T-helper 2 cell (primary cell): ENCODE data around the gene KRTAP5-7.
A peak's percentile ranks its signal among the peaks of the same experiment; 100 is the strongest.
"Not testable (repeated sequence)": the region's sequence is repeated elsewhere in the genome, so short reads cannot be mapped to it uniquely, and the experiment has no call there.

ENCODE experiments used
- DNase-seq, 5 experiments: peaks; one replicate each; pipeline versions ENCODE4 v3.0.0 to v3.0.0-alpha.2; 2012 to 2022
- total RNA-seq, 2 donors: gene quantifications; one replicate each; lab custom pipeline; 2026; lab: John Stamatoyannopoulos, UW

The KRTAP5-7 gene, protein sequence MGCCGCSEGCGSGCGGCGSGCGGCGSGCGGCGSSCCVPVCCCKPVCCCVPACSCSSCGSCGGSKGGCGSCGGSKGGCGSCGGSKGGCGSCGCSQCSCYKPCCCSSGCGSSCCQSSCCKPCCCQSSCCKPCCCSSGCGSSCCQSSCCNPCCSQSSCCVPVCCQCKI
- 0 reads per million in 2 donors for total RNA-seq

DNA sequence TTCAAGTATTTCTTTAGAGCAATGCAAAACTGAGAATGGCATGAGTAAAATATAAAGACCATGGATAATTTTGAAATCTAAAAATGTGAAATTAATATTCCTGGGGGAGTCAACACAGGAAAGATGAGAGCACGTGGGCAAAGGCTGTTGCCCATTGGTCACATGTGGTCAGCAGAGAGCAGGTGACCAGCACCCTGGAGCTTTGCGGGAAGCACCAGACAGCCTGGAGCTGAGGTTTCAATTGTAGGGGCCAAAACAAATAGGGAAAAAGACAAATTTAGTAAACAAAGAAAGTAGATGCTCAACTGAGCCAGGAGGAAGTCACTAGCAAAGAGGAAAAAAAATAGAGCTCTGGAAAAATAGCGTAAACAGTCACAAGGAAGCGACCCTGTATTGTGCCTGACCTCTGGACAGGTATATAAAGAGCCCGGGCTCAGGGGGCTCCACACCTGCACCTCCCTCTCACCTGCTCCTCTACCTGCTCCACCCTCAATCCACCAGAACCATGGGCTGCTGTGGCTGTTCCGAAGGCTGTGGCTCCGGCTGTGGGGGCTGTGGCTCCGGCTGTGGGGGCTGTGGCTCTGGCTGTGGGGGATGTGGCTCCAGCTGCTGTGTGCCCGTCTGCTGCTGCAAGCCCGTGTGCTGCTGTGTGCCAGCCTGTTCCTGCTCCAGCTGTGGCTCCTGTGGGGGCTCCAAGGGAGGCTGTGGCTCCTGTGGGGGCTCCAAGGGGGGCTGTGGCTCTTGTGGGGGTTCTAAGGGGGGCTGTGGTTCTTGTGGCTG, at the start of gene KRTAP5-7:
Gene KRTAP5-7, plus strand, starts transcription at position 472 of the 780 bp plus-strand sequence. Its CDS starts 34 bp downstream, at position 506.
- not testable (repeated sequence) for DNase-seq

DNA sequence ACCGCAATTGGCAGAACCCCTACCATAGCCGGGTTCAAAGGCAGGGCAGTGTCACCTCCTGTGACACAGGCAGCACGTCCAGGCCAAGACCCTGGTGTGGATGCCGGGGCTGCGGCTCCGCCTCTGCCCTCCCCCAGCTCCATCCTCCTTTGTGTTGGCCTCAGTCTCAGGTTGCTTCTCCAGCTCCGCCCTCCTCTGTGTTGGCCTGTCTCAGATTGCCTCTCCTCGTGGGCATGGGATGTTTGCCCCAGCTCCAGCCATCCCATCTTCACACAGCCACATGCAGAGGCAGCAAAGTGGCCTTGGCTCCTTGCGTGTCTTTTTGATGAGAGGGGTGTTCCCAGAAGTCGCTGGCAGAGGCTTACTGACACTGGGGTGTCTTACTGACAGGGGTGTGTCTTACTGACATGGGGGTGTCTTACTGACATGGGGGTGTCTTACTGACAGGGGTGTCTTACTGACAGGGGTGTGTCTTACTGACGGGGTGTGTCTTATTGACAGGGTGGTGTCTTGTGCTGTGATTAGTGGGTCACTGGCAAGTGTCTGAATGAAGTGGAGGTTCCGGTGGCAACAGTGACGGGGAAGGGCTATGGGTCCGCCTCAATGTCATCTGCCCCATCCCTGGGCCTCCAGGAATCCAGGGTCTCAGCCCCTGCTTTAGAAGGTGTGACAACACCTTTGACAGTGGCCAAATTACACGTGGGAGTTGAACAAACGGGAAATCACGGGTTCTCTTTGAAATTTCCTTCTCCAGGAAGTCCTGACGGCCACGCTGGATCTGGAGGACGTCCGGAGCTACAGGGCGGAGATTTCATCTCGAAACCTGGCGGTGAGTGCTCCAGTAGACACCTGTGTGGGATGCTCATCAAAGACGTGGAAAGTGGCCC, 49.2 kb upstream of the KRTAP5-7 start:
- no peak for DNase-seq

DNA sequence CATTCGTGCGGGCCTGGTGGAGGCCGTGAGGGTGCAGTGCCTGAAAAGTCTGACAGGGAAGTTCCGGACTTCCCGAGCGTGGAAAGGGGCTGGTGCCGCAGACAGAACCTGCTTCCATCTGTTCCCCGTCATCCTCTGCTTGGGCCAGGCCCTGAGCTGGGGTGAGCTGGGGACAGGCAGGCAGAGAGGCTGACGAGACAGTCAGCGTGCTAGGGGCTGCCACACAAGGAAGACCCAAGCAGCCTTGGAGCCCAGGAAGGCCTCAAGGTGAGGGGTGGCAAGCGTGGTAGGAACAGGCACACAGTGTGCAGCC, 48.6 kb upstream of the KRTAP5-7 start:
- no peak for DNase-seq

DNA sequence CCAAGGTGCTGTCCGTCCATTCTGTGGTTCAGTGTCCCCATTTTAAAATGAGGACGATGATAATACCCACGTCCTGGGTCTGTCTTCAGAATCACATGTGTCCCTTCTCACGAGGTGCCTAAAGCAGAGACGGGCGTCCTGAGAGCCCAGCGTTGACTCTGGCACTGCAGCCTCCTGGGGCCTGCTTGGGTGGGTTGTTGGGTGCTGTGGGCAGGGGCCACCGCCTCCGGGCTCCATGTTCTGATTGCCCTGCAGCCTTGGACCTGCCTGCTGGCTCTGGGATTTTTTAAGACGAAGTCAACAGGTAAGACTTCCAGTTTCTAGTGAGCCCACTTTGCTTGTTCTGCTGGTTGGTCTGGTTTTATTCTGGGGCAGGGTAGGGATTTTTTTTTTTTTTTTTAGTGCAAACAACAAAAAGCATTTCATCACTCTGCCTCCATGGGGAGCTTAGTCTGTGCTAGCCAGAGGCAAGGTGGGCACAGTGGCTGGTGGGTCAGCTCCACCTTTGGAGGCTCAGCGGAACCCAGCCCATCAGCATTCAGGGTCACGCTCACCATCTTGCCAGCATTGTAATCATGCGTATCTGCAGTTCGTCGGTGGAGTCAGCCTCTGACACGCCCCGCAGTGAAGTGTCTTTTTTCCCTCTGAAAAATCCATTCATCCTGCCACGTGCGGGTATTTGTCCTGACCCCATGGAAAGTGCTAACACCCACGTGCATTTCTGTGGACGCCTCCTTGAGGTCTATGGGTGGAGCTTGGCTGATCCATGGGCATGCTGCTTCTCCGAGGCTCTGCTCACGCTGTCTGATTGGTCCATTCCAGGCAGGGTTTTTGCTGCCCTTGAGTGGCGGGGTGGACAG, 45.7 kb upstream of the KRTAP5-7 start:
- DNase-seq = no peak

DNA sequence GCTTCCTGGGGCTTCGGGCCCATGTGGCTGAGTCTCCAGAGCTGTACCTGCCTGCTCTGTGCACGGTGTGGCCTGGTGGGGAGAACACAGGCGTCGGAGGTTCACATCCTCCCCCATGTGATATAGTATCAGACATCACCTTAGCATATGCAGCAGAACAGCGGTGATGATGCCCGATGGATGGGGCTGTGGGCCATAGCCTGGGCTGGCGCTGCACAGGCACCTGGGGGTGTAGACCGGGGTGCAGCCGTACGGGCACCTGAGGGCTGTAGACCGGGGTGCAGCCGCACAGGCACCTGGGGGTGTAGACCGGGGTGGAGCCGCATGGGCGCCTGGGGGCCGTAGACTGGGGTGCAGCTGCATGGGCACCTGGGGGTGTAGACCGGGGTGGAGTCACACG, 44.9 kb upstream of the KRTAP5-7 start:
- no peak for DNase-seq

DNA sequence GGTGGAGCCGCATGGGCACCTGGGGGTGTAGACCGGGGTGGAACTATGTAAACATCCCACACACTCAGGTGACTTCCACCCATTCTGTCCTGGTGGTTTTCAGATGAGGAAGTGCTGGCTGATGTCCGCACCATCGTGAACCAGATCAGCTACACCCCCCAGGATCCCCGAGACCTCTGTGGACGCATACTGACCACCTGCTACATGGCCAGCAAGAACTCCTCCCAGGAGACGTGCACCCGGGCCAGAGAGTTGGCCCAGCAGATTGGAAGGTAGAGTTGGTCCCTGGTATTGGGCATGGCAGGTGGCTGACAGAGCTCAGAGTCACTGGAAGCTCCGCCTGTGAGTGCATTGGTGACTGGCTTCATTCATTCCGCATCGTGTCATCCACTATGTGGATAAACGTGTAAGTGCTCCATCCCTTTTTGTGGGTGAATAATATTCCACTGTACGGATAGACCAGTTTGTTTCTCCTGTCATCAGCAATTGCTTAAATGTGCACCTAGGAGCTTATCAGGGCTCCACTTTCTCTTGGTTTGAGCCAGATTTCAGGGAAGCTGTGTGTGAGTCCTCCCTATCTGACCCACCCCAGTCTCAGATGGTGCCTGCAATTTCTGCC, 44.2 kb upstream of the KRTAP5-7 start:
- DNase-seq = no peak

DNA sequence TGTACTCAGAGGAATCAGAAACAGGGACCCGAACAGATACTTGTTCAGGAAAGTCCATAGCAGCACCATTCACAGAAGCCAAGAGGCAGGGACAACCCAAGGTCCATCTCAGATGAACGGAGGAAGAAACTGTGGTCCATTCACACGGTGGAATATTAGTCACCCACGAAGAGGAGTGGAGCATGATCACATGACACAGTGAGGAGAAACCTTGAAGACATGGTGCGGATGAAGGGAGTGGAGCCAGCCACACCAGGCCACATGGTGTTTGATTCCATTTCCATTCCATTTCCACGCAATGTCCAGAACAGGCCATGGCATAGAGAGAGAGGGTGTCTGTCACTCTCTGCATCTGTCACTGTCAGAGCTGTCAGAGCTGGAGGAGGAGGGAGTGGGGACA, 43.4 kb upstream of the KRTAP5-7 start:
- no peak for DNase-seq

DNA sequence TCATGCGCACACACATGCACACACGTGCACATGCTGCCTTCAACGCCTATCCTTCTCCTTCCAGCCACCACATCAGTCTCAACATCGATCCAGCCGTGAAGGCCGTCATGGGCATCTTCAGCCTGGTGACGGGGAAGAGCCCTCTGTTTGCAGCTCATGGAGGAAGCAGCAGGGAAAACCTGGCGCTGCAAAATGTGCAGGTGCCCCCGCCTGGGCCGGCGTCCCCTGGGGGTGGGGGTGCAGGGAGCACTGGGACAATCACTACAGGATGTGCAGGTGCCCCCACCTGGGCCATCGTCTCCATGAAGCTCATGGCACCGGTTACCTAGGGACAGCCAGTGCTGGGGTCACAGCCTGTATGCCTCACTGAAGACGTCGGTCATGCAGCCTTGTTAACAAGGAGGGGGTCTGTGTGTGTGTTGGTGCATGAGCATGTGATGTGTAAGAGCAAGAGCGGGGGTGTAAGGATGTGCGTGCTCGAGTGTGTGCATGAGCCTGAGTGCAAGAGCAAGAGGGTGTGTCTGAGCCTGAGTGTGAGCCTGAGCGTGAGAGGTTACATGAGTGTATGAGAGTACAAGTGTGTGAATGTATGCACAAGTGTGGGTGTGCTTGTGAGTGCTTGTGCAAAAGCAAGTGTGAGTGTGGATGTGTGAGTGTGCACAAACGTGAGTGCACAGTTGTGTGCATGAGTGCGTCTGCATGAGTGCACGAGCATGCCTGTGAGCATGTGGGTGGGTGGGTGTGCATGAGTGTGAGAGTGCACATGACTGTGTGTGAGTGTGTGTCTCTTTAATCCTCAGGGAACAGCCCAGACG, 42.6 kb upstream of the KRTAP5-7 start:
- DNase-seq = no peak

DNA sequence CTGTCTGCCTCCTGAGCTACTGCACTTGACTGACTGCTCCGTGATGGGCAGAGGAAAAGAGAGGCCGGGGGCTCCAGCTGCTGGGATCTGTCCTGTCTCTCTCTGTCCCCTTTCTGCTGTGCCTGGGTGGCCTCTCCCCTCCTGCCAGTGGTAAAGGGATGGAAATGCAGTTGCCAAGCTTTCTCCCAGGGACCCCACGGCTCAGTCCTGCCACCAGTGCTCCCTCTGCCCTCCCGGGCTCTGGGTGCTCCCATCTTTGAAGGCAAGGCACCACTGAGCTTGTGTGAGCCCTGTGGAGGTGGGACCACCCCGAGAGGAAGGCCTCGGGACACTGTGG, 42.0 kb upstream of the KRTAP5-7 start:
- no peak for DNase-seq

DNA sequence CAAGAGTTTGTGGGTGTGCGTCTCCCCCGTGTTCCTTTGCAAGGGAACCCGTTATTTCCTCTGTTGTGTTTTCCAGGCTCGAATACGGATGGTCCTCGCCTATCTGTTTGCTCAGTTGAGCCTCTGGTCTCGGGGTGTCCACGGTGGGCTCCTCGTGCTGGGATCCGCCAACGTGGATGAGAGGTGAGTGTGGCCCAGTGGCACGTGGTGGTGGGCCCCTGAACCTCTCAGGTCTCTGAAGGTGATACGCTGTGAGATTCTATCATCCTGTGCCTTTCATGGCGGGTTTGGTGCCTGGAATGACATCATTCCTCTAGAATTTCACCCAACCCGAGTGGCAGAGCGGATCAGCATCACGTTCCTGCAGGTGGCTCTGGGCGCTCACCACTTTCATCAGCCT, 41.6 kb upstream of the KRTAP5-7 start:
- DNase-seq = no peak

DNA sequence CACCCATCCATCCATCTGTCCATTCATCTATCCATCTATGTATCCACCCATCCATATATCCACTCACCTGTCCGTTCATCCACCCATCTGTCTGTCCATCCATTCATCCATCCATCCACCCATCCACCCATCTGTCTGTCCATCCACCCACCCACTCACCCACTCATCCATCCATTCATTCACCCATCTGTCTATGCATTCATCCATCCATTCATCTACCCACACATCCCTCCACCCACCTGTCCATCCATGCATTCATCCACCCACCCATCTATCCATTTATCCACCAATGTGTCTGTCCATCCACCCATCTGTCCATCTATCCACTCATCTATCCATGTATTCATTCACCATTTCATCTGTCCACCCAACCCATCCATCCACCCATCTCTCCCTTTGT, 40.7 kb upstream of the KRTAP5-7 start:
- DNase-seq = no peak

DNA sequence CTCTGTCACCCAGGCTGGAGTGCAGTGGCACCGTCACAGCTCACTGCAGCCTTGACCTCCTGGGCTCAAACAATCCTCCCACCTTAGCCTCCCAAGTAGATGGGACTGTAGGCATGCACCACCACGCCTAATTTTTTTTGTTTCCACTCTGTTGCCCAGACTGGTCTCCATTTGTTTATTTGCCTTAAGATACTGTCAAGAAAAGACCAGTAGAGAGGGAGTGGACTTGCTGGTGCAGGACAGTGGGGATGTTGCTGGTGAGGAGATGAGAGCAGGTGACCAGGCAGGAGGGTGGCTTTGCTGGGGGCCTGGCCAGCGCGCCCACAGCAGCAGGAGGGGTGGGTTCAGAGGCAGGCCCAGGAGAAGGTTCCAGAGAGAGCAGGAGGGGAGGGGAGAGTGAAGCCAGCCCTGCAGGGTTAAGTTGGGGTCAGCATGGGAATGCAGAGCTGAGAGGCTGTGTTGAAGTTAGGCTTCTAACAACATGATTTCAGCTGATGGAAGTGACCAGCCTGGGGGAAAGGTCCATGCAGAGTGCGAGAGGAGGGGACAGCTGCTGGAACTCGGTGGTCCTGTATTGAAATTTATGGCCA, 38.3 kb upstream of the KRTAP5-7 start:
- no peak for DNase-seq

DNA sequence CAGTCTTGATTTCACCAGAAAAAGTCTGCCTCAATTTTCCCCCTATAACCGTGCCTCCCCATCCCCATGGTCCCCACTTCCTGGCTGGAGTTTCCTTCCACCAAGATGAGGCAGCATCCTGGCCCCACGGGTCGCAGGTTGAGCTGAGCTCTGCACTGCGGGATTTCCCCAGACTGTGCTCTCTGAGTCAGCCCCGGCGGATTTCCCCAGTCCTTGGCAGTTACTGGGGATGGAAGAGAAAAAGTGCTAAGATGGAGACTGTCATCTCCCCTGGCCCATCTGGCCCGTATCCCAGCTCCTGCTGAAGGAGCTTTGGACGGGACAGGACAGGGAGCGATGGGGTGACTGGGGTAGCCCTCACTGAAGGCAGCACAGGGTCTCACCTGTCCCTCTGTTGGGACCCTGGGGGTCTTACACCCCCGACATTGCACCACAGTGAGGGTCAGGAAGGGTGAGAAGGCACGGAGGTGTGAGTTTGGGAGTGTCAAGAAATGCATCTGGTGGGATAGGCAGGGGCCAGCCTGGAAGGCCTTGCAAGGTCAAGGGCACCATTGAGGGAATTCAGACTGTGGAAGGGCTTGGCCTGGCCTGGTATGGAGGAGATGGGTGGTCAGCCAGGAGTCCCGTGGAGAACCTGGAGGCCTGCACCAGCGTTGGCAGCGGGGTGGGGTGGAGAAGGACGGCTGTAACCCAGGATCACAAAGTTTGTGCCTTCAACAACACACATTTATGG, 37.6 kb upstream of the KRTAP5-7 start:
- peak in 2 of 5 experiments; percentile 50 to 51 for DNase-seq

DNA sequence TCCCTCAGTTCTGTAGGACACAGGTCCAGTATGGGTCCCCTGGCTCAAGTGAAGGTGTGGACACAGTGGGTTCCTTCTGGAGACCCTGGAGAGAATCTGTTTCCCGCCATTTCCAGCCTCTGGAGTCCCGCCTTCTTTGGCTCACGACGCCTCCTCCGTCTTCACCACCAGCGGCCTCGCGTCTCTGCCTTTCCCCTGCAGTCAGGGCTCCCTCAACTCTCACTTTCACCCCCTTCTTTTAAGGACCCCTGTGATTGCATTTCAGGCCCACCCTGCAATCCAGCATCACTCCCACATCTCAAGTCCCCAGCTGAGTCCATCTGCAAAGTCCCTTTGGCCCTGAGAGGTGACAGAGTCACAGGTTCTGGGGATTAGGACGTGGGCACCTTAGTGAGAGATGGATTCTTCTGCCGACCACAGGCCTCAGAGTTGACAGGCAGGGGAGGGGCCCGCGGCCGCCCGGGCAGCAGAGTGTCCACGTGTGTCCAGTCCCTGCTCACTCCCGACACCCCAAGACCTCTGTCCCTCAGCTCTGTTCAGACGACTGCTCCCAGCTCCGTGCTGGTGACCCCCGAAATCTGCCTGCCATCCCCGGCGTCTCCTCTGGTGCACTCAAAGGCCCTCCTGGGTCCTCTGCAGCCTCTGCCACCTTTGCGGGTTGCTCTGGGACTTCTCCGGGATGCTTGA, 36.9 kb upstream of the KRTAP5-7 start:
- DNase-seq = no peak

DNA sequence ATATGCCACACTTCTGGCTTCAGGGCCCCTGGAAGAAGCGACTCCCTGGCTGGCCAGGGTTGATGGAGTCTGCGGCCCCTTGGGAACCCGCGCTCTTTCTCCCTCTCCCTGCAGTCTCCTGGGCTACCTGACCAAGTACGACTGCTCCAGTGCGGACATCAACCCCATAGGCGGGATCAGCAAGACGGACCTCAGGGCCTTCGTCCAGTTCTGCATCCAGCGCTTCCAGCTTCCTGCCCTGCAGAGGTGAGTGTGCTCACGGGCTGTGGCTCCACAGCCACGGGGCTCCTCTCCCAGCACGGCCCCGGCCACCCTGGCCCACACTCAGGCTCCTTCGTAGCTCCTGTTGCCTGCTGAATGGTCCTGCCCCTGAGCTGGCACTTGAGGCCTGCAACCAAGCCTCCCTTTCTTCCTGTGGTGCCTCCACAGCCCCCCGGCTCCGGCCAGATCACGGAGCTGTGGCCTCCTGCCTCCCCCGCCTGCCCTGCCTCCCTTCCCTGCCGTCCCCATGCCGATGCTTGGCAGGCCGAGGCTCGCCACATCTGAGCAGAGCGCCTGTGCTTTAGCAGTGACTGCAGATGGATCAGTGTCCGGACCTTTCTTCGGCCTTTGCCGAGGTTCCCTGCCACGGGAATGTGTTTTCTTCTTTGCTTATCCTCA, 36.2 kb upstream of the KRTAP5-7 start:
- DNase-seq = no peak

DNA sequence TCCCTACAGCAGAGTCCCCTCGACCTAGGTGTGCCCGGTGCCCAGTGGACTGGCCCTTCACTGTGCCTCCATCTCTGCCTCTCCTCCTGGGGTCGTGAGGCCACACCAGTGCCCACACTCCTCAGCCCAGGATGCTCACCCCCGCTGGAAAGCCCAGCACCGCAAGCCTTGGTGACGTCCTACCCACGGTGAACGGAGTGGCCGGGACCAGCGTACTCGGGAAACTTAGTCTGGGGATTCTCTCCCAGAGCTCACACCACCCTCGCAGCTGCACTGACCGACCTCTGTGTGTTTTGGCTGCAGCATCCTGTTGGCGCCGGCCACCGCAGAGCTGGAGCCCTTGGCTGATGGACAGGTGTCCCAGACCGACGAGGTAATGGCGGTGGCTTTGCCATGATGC, 35.5 kb upstream of the KRTAP5-7 start:
- no peak for DNase-seq

DNA sequence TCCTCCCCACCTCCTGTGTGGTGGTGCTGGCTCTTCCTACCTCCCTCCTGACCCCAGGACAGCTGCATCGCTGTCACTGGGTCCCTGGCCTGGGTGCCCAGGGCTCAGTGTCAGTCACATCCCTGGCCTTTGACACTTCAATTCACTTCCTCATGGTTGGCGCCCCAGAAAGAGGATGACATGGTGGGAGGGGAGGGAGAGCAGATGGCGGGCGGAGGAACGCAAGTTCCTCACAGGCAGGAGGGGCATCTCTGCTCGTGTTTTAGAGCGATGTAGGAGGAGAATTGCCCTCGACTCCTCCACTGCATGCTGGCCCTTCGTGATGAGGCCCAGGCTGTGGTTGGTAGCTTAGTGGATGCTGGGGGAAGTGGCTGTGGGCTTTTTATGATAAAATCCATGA, 35.1 kb upstream of the KRTAP5-7 start:
- DNase-seq = no peak

DNA sequence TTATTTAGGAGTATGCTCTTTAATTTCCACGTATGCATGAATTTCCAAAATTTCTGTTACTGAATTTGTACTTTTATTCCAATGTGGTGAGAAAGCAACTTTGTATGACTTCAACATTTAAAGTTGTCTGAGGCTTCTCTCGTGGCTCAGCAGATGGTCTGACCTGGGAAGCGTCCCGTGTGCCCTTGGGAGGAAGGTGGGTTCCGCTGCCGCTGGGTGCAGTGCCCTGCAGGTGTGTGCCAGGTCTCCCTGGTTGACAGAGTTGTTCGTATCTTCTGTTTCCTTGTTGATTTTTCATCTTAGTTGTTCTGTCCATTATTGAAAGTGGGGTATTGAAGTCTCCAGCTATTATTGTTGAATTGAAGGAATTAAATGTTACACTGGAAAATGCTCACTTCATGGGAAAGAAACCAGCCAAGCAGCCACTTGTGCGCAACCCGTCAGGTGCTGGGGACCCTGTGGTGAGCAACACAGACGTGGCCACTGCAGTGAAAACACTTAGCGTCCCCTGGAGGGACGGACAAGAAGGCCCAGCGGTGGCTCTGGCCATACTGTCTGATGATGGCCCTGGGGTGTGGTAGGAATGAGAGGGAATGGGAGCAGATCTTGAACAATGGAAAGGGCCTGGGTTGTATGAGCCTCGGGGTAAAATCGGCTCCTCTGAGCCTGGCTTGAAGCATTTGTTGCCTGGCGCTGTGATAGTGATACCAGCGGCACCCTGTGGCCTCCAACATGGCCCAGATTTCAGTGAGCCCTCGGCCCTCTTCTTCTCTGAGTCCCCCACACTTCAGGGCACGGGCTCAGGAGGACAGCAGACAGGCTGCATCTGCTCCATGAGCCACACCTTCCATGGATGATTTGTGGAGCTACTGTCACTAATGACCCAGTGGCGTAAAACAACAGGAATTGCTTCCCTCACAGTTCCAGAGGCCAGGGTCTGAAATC, 31.5 kb upstream of the KRTAP5-7 start:
- DNase-seq = no peak
